ENCODE data around the gene RNF32. TPM values are rescaled to one million over a fixed set of nuclear protein-coding genes. Genes with fewer than 3 reads are reported as not detected.

The RNF32 gene
- total and polyA plus RNA-seq, 4 donors = 1.4 to 3.8 (median 2.9) TPM

DNA sequence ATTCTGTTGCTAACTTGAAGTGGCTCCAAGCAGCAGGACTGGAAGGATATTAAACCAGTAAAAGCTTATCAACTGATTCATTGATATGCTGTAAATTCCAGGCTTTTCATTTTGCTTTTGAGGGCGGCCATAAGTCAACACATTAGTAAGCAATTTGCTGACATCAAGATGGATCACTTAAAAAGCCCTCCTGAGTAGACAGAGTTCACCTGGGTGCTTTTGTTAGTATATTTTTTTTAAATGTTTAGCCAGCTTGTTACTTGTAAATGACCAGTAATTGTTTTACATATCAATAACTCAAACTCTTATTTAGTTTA, 26.5 kb downstream of the RNF32 start:
- Histone ChIP-seq H3K36me3 (ENCODE audit: control insufficient read depth, insufficient read depth, low read length) (peaks cover 14% of the 10 kb centered on the region), H3K9me3 (ENCODE audit: control insufficient read depth, insufficient read depth, low read length) (no peaks in the 10 kb centered on the region), H3K4me1 (ENCODE audit: control insufficient read depth, insufficient read depth, low read length) (no peaks in the 10 kb centered on the region), H3K4me3 (ENCODE audit: low read depth, low read length) (no peak overlapping the region), H3K27me3 (ENCODE audit: control insufficient read depth, insufficient read depth, low read length) (no peaks in the 10 kb centered on the region), H3K27ac (ENCODE audit: low read depth, low read length) (no peak overlapping the region)
- DNase-seq (ENCODE audit: low read depth in 4 of 6, low spot score in 6 of 6) = no peak
- no CpG with 5 or more reads among the region's 1 CpG for WGBS (ENCODE audit: insufficient coverage)

DNA sequence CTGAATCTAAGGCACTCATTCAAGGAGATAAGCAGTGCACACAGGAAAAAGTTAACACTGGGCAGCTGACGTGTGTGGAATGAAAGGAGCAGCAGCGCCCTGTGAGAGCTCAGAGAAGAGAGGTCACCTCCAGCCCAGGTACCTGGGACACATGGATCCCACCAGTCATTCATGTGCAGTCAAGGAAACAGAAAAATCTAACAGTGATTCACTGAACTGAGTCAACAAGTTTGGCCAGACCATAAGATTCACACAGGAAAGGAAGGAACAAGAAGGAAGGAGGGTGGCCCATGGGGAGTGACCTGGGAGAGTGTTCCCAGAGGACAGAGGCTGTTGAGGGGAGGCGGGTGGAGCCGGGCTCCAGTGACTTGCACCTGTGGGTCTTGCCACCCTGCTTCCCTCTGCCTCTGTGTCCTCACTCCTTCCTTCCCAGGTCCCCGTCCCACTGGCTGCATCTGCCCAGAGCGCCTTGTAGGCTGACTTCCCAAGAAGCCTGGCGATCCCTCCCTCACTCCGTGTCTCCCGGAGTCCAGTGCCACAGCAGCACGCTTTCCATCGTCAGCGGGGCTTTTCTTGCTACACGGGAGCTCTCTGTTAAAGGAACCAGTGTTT, 27.7 kb downstream of the RNF32 start:
- H3K36me3 ChIP-seq (ENCODE audit: control insufficient read depth, insufficient read depth, low read length) = peaks cover 18% of the 10 kb centered on the region
- no peak for DNase-seq (ENCODE audit: low read depth in 4 of 6, low spot score in 6 of 6)
- no peaks in the 10 kb centered on the region for H3K27me3 ChIP-seq (ENCODE audit: control insufficient read depth, insufficient read depth, low read length)
- H3K4me3 ChIP-seq (ENCODE audit: low read depth, low read length) = no peak overlapping the region
- H3K27ac ChIP-seq (ENCODE audit: low read depth, low read length) = no peak overlapping the region
- WGBS (ENCODE audit: insufficient coverage) = 95% methylated on average over 12 of the region's 13 CpGs
- H3K9me3 ChIP-seq (ENCODE audit: control insufficient read depth, insufficient read depth, low read length) = no peaks in the 10 kb centered on the region
- H3K4me1 ChIP-seq (ENCODE audit: control insufficient read depth, insufficient read depth, low read length) = no peaks in the 10 kb centered on the region

DNA sequence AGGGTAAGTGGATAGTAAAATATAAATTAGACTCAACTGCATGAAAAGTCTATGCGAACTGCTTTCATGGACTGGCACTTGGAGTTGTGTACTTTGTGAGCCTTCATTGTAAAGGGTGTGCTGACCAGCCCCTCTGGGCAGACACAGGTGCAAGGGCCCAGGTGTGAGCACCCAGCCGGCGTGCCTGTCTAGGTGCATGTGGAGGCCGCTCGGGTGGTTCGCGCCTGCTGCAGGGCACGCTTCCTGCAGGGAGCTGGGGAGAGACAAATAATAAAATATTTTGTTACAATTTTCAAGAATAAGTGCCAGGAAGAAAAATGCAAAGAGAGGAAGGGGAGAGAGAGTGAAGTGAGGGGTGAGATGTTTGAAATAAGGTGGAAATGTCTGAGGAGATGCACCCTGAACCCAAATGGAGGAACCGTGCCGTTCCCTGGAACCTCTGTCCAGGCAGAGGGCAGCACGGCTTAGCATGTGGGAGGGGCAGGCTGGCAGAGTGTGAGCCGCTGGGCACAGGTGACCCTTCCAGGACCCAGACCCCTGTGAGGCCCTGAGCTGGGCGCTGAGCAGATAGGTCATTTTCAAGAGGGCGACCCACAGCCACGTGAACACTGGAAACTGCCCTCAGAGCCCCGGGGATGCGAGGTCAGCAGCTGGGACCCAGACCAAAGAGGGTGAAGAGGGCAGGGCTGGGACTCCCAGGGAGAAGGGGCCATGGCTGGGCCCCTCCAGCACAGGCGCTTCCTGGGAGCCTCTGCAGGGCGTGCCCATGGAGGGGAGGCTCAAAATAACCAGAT, 28.7 kb downstream of the RNF32 start:
- H3K9me3 ChIP-seq (ENCODE audit: control insufficient read depth, insufficient read depth, low read length) = no peaks in the 10 kb centered on the region
- H3K27me3 ChIP-seq (ENCODE audit: control insufficient read depth, insufficient read depth, low read length) = no peaks in the 10 kb centered on the region
- WGBS (ENCODE audit: insufficient coverage) = 95% methylated on average over 13 of the region's 19 CpGs
- H3K4me1 ChIP-seq (ENCODE audit: control insufficient read depth, insufficient read depth, low read length) = no peaks in the 10 kb centered on the region
- H3K4me3 ChIP-seq (ENCODE audit: low read depth, low read length) = no peak overlapping the region
- no peak for DNase-seq (ENCODE audit: low read depth in 4 of 6, low spot score in 6 of 6)
- peaks cover 18% of the 10 kb centered on the region for H3K36me3 ChIP-seq (ENCODE audit: control insufficient read depth, insufficient read depth, low read length)
- no peak overlapping the region for H3K27ac ChIP-seq (ENCODE audit: low read depth, low read length)

DNA sequence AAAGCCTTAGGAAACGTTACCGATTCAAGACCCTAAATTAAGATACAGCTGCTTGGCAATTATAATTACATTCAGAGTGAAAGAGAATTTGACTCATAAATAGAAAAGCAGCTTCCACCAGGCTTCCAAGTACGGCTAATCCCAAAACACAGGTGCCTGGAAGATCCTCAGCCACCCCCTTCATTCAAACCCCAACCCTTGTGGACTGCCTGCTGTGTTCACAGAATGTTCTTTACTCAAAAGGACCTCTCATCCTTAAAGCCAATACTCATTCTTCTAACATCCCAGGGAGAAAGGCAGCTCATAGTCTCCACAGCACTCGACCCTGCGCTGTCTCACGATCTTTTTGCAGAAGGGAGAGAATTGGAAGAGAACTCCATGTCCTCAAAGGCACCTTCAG, 32.9 kb downstream of the RNF32 start:
- Histone ChIP-seq H3K27ac (ENCODE audit: low read depth, low read length) (no peak overlapping the region), H3K9me3 (ENCODE audit: control insufficient read depth, insufficient read depth, low read length) (no peaks in the 10 kb centered on the region), H3K4me3 (ENCODE audit: low read depth, low read length) (no peak overlapping the region), H3K27me3 (ENCODE audit: control insufficient read depth, insufficient read depth, low read length) (no peaks in the 10 kb centered on the region), H3K36me3 (ENCODE audit: control insufficient read depth, insufficient read depth, low read length) (peaks cover 33% of the 10 kb centered on the region), H3K4me1 (ENCODE audit: control insufficient read depth, insufficient read depth, low read length) (no peaks in the 10 kb centered on the region)
- no peak for DNase-seq (ENCODE audit: low read depth in 4 of 6, low spot score in 6 of 6)
- WGBS (ENCODE audit: insufficient coverage) = 58% methylated on average over 4 of the region's 6 CpGs

DNA sequence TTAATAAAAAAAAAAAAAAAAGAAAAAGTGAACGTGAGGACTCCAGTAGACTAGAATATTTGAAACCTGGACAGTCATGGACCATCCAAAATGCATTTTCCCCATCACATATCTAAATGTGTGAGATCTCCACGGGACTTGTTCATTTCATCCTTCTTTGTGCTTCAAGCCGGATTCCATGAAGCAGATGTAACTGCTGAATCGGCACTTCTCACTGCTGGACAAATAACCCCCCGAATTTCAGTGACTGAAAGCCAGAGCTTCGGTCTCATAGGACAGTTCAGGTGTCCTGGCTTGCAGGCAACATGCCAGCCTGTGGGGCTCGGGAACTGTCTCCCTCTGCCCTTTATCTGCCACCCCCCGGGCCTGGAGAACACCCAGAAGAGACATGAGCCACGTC, 33.3 kb downstream of the RNF32 start:
- H3K4me3 ChIP-seq (ENCODE audit: low read depth, low read length) = no peak overlapping the region
- no peaks in the 10 kb centered on the region for H3K27me3 ChIP-seq (ENCODE audit: control insufficient read depth, insufficient read depth, low read length)
- DNase-seq (ENCODE audit: low read depth in 4 of 6, low spot score in 6 of 6) = no peak
- WGBS (ENCODE audit: insufficient coverage) = 93% methylated on average over 5 of the region's 9 CpGs
- no peaks in the 10 kb centered on the region for H3K4me1 ChIP-seq (ENCODE audit: control insufficient read depth, insufficient read depth, low read length)
- no peak overlapping the region for H3K27ac ChIP-seq (ENCODE audit: low read depth, low read length)
- peaks cover 34% of the 10 kb centered on the region for H3K36me3 ChIP-seq (ENCODE audit: control insufficient read depth, insufficient read depth, low read length)
- no peaks in the 10 kb centered on the region for H3K9me3 ChIP-seq (ENCODE audit: control insufficient read depth, insufficient read depth, low read length)

DNA sequence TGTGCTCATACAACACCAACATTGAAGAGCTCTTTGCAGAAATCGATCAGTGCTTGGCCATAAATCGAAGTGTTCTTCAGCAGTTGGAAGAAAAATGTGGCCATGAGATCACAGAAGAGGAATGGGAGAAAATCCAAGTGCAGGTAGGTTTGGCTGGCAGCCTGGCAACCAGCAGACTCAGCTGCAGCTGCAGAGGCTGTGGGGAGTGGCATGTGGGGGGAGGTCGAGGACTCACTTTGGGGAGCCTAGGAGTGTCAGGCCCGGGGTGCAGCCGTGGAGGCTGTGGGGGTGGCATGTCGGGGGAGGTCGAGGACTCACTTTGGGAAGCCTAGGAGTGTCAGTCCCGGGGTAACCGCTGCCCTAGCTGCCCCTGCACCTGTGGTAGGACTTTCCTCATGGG, 35.1 kb downstream of the RNF32 start:
- peak in 1 of 6 donors; percentile 43 for DNase-seq (ENCODE audit: low read depth in 4 of 6, low spot score in 6 of 6)
- Histone ChIP-seq H3K9me3 (ENCODE audit: control insufficient read depth, insufficient read depth, low read length) (no peaks in the 10 kb centered on the region), H3K27me3 (ENCODE audit: control insufficient read depth, insufficient read depth, low read length) (no peaks in the 10 kb centered on the region), H3K4me3 (ENCODE audit: low read depth, low read length) (no peak overlapping the region), H3K36me3 (ENCODE audit: control insufficient read depth, insufficient read depth, low read length) (peaks cover 34% of the 10 kb centered on the region), H3K27ac (ENCODE audit: low read depth, low read length) (no peak overlapping the region), H3K4me1 (ENCODE audit: control insufficient read depth, insufficient read depth, low read length) (no peaks in the 10 kb centered on the region)
- WGBS (ENCODE audit: insufficient coverage) = 85% methylated on average over 8 of the region's 9 CpGs

DNA sequence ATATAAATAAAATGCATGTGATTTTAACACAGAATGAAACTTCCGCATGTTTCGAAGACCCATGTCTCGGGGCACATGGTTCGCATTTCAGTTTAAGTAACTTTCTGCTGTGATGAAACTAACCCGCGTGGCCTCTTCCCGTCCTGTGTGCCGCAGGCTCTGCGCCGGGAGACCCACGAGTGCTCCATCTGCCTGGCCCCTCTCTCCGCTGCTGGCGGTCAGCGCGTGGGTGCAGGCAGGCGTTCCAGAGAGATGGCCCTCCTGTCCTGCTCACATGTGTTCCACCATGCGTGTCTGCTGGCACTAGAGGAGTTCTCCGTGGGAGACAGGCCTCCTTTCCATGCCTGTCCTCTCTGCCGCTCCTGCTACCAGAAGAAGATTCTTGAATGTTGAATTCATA, 35.7 kb downstream of the RNF32 start:
- Histone ChIP-seq H3K27ac (ENCODE audit: low read depth, low read length) (no peak overlapping the region), H3K4me1 (ENCODE audit: control insufficient read depth, insufficient read depth, low read length) (no peaks in the 10 kb centered on the region), H3K9me3 (ENCODE audit: control insufficient read depth, insufficient read depth, low read length) (no peaks in the 10 kb centered on the region), H3K36me3 (ENCODE audit: control insufficient read depth, insufficient read depth, low read length) (peaks cover 36% of the 10 kb centered on the region), H3K4me3 (ENCODE audit: low read depth, low read length) (no peak overlapping the region), H3K27me3 (ENCODE audit: control insufficient read depth, insufficient read depth, low read length) (no peaks in the 10 kb centered on the region)
- WGBS (ENCODE audit: insufficient coverage) = 93% methylated on average over 19 of the region's 19 CpGs
- no peak for DNase-seq (ENCODE audit: low read depth in 4 of 6, low spot score in 6 of 6)

DNA sequence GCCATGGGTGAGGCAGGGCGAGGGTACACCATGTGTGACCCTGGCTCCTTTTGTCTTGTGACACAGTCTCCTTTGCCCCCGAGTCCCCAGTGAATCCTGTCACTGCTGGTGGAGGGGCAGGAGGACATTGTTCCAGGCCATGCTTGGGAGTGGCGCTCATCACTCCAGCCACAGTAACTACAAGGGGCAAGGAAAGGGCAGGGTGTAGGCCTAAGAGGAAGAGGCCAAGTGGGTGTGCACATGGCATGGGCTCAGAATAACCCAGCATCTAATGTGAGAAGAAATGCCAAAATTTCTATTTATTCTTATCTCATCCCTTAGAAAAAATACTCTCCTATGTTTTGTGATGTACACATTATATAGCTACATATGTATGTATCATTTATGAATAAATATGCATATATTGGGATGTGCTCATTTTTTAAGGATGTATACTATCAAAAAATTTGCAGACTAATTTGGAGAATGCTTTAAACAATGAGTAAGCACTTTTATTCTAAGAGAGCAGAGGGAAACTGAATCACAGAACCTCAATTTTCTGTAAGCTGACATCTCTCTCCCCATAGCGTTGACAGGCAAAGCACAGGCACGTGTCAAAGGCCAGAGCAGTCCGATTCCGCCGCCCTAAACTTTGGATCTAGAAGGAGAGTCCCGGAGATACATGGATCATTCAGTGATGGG, 36.9 kb downstream of the RNF32 start:
- no peak for DNase-seq (ENCODE audit: low read depth in 4 of 6, low spot score in 6 of 6)
- Histone ChIP-seq H3K36me3 (ENCODE audit: control insufficient read depth, insufficient read depth, low read length) (peaks cover 36% of the 10 kb centered on the region), H3K4me1 (ENCODE audit: control insufficient read depth, insufficient read depth, low read length) (no peaks in the 10 kb centered on the region), H3K4me3 (ENCODE audit: low read depth, low read length) (no peak overlapping the region), H3K27ac (ENCODE audit: low read depth, low read length) (no peak overlapping the region), H3K9me3 (ENCODE audit: control insufficient read depth, insufficient read depth, low read length) (no peaks in the 10 kb centered on the region), H3K27me3 (ENCODE audit: control insufficient read depth, insufficient read depth, low read length) (no peaks in the 10 kb centered on the region)
- WGBS (ENCODE audit: insufficient coverage) = 91% methylated on average over 7 of the region's 9 CpGs

DNA sequence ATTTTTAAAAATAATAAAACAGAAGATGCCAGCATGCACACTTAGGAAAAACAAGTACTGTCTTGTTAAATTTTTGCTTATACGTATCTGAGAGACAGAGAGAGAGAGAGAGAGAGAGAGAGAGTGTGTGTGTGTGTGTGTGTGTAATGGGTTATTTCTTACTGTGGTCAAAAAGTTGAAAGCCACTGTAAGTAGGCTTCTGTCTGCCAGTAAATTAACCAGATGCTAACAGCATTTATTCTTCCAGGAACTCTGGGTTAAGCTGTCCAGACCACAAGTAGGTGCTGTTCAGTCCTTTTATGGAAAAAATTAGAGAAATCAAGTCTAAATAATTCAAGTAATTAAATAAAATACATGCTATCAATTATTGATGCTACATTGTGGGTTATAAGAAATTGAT, 39.7 kb downstream of the RNF32 start:
- H3K4me1 ChIP-seq (ENCODE audit: control insufficient read depth, insufficient read depth, low read length) = no peaks in the 10 kb centered on the region
- H3K27ac ChIP-seq (ENCODE audit: low read depth, low read length) = no peak overlapping the region
- peaks cover 33% of the 10 kb centered on the region for H3K36me3 ChIP-seq (ENCODE audit: control insufficient read depth, insufficient read depth, low read length)
- 80% methylated on average over 1 of the region's 1 CpG for WGBS (ENCODE audit: insufficient coverage)
- no peak overlapping the region for H3K4me3 ChIP-seq (ENCODE audit: low read depth, low read length)
- H3K27me3 ChIP-seq (ENCODE audit: control insufficient read depth, insufficient read depth, low read length) = no peaks in the 10 kb centered on the region
- no peak for DNase-seq (ENCODE audit: low read depth in 4 of 6, low spot score in 6 of 6)
- no peaks in the 10 kb centered on the region for H3K9me3 ChIP-seq (ENCODE audit: control insufficient read depth, insufficient read depth, low read length)

DNA sequence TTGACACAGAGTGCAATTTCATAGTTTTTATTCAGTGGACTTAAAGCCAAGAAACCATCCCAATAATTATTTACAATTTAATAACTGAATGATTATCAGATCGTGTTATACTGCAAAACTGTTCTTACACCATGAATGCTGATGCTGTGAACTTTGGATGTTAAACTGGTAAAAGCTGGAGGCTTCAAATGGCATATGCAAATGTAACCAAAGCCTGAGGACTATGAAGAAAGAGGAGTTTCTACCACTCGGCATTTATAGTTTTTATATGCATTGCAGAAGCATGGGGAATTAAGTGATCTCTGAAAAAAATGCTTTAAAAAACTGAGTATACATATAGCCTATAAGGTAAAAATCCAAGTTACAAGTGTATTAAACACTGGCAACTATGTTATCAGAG, 42.4 kb downstream of the RNF32 start:
- no CpG with 5 or more reads among the region's 2 CpGs for WGBS (ENCODE audit: insufficient coverage)
- H3K36me3 ChIP-seq (ENCODE audit: control insufficient read depth, insufficient read depth, low read length) = peaks cover 19% of the 10 kb centered on the region

More for the DNA sequence above, 42.4 kb downstream of the RNF32 start:
- no peaks in the 10 kb centered on the region for H3K9me3 ChIP-seq (ENCODE audit: control insufficient read depth, insufficient read depth, low read length)
- no peak overlapping the region for H3K4me3 ChIP-seq (ENCODE audit: low read depth, low read length)
- DNase-seq (ENCODE audit: low read depth in 4 of 6, low spot score in 6 of 6) = no peak
- no peaks in the 10 kb centered on the region for H3K4me1 ChIP-seq (ENCODE audit: control insufficient read depth, insufficient read depth, low read length)
- no peaks in the 10 kb centered on the region for H3K27me3 ChIP-seq (ENCODE audit: control insufficient read depth, insufficient read depth, low read length)
- no peak overlapping the region for H3K27ac ChIP-seq (ENCODE audit: low read depth, low read length)

Measured in spinal cord (tissue), 10 donors.